Stimulated activated CD8-positive, alpha-beta memory T cell treated with anti-CD3 and anti-CD28 coated beads, Interleukin-7, amount 100 ng/mL, for 24 hours (primary cell): Measurements from ENCODE around the gene ZBTB20.
A peak's percentile ranks its signal among the peaks of the same experiment; 100 is the strongest.

Source experiments
- DNase-seq: peaks from one replicate; pipeline ENCODE4 v3.0.0-alpha.2; 2020; ENCODE audit warnings: low read depth

The ZBTB20 gene

GRCh38 chr3:114405202-114405990 is 741.7 kb downstream of the ZBTB20 start:
- no peak for DNase-seq

- DNase-seq: no peak
These were observed 742.5 kb downstream of the ZBTB20 start for GRCh38 chr3:114404590-114404989.

DNA sequence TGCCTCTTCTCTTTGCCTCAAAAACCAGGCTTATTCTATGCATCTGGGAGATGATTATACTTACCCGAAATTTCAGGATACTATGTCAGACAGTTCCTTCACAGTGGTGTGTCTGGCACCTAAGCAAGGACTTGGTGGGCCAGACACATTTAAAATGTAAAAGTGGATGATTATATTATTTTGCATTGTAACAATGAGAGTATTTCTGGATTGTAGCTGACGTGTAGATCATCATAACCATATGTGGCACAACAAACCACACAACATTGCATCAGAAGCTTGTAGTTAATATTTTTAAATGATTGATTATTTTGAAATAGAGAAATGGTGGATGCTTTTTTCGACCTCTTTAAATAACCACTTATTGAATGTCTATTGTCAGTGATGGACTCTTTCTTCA is 744.2 kb downstream of the ZBTB20 start:
- DNase-seq: no peak

DNA sequence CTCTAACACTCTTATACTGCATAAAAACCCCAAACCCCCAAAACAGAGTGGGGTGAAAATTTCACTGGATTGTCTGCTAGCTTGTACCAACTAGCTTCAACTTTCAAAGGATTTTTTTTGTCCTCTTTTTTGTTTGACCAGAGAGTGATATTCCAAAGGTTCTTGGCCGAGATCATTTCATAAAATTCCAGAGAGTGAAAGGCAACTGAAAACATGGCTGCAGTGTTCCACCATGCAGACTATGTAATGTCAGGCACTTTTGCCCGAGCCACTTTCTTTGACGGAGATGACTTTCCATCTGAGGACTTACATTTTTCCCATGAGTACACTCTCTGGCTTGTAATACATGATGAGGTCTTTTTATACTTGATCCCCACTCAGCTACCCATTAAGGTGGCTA is 745.7 kb downstream of the ZBTB20 start:
- DNase-seq: no peak

GRCh38 chr3:114400371-114400770 is 746.7 kb downstream of the ZBTB20 start:
- DNase-seq: no peak

DNA sequence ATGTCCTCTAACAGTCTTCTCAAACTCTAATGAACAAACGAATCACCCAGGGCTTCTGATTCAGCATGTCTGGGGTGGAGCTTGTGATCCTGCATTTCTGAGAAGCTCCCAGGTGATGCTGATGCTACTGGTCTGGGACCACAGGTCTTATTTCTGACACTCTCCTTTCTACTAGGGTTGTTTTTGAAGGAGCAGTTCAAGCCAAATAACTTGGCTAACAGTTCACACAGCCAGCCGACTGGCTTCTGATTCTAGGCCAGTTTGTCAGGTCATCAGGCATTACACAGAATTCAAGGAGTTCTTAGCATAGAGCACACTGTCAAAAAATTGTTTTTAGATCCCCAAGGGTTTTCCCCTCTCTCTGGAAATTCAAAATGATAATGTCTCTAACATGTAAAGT is 752.5 kb downstream of the ZBTB20 start:
- no peak for DNase-seq

GRCh38 chr3:114393367-114394072 is 753.6 kb downstream of the ZBTB20 start:
- no peak for DNase-seq

- no peak for DNase-seq
These were observed 754.3 kb downstream of the ZBTB20 start for GRCh38 chr3:114392831-114393230.

- no peak for DNase-seq
These were observed 757.9 kb downstream of the ZBTB20 start for GRCh38 chr3:114389156-114389555.

GRCh38 chr3:114384558-114384903 is 762.6 kb downstream of the ZBTB20 start:
- no peak for DNase-seq

DNA sequence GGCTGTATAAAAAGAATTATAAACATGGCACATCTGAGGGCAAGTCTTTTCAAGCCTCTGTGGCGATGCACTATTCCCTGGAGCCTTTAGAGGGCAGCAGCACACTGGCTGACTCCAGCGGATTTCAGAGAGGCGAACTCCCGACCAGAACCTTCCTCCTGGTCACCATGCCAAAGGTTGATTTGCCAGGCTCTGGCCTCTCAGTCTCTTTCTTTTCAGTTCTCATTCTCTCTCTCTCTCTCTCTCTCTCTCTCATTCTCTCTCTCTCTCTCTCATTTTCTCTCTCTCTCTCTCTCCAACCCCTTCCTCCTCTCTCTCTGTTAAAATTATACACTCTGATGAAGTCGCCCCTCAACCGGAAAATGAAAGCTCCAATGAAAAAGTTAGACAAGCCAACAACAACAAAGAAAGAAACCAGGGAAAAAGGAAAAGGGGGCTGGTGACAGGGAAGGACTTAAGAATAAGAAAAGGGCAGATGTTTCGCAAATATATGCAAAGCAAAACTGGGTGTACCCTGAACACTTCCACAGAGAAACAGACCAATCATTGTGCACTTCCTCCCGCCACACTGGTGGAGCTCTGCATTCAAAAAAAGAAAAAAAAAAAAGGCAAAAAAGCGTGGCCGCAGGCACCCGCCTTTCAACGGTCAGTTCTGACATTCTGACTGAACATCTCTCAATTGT is 763.1 kb downstream of the ZBTB20 start:
- peak; percentile 46 for DNase-seq

DNA sequence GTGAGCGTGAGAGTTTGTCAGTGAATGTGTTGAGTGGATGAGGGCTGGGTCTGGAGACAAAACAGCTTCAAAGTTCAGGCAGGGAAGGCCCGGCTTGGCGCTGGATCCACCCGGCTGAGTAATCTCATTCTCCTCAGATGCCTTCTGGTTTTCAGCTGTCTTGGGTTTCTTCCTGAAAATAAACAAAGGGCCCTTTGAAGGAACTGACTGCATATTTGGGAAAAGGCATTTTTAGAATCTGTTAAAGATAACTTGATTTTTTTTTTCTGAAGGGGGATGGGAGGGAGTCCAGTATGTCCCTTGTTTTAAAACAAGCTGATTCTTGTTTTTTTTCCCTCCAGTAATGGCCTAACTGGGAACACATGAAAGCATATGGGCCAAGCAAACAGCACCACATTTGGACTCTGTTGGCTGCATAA is 766.8 kb downstream of the ZBTB20 start:
- no peak for DNase-seq

- DNase-seq: no peak
These were observed 767.8 kb downstream of the ZBTB20 start for GRCh38 chr3:114379266-114379665.

- DNase-seq: no peak
These were observed 768.3 kb downstream of the ZBTB20 start for GRCh38 chr3:114378760-114379159.

DNA sequence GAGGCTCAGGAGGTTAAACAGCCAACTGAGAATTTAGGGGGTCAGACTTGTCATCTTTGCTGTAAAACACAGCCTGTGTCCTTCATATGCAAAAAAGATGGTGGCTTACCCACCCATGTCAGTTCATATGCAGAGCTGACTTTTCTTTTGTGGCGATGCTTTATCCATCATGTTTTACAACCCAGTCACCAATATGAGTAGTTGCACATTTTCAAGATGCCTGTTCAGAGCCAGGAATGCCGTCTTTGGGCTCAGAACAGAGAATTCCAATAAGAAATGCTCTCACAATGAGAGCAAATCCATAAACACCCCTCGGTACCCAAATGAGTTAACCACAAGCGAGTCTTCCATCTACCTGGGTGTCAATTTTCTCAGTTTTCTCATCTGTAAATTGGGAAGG is 769.7 kb downstream of the ZBTB20 start:
- DNase-seq: no peak

DNA sequence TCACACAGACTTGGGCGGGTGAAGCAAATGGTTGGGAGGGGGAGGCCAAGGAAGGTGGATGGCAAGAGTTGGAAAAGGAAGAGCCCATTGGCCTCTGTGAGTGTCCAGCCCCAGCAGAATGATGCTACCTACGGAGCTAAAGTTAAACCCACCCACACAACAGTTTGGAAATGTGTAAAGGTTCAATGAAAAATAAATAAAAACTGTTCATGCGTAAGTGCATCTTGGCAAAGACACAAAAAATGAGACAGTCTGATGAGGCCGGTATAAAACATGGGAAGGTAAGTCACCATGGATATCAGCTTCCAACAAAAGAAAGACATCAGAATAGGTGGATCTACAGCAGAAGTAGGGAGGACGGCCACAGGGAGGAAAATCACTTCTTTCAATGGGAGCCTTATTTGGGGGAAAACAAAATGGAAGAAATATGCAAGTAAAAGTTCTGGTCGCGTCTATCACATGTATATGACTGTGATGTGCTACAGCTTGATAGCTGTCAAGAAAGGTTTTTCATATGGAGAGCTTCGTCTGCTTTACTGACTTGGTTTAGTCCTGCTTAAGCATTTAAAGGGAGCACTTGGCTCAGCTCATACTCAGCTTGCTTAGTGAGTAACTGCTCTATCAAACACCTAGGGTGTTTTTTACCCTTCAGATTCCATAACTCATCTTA is 770.4 kb downstream of the ZBTB20 start:
- no peak for DNase-seq

DNA sequence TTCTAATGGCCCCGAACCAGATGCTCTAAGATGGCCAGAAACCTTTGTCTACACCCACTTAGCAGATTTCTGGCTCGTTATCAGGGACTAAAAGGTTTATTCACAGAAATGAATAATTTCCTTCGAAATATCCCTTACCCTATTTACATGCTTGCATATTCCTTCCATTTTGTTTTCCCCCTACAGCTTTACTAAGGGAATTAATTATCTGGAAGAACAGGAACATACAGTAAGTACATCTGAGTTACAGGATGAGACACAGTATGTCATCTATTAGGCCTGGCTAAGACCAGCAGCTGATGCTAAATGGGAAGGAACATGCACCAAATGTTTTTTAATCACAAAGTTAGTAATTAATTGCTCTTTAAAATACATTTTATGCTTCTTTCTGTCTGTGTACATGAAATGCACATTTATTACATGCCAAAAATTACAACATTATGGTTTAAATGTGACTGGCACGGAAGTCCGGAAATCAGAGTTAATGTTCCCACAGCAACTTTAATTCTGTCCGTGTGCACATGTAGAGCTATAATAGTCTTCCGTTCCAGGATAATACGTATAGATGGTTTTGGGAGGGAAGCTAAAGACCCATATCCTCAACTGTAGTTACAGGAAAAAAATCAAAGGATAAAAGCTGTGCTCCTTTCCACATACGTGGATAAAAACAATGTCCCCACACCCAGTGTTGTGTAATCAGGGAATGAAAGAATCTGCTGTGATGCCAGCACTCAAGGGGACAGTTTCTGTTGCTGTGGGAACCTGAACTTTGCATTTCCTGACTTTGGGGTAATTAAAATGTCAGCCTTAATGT is 771.3 kb downstream of the ZBTB20 start:
- DNase-seq: no peak

DNA sequence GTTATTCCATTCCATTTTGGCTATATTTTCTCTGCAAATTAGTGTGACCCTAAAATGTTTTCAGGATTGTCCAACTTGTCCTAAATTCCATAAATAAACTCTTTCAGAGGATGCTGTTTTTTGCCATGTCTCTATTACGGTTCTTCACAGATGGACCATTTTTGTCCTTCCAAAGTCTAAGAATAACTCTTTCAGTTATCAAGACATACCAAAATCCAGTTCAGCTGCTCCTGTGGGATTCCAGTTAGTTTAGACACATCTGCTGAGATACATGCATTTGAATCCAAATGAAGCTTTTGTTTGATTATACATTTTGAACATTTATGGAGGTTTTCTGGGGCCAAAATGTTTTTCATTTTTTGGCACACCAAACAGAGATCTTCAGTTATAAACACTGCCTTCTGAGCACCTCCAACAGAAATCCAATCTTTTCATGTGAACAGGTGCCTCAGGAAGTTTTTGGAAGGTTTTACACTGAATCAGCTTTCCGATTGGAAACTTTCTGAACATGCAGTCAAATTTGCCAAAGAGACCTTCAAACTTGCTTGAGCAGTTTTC is 772.6 kb downstream of the ZBTB20 start:
- DNase-seq: no peak

DNA sequence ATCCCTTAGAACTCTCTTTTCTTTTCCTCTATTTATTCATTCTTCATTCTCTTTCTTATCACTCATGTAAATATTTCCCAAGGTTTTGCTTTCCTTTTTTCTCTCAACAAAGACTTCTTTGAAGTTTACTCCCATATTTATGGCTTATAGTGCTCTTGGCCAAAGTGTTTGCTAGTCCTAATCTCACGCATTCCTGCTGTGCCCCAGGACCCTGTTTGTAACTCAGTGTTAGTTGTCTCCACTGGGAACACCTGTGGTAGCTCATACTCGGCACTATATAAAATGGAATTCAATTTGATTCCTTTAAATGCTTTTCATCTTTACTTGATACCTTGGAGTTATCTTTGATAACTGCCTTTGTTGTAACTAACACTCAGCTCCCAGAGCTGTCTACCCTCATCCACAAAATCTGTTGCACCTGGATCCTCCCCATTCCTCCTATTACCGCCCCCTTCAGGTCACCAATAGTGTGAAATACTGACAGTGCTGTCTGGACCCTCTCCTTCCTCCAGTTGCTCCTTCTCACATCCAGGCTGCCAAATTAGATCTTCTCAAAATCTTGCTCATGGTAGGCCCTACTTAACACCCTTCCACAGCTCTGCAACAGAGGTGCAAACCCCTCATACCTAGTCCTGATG is 776.4 kb downstream of the ZBTB20 start:
- DNase-seq: no peak

DNA sequence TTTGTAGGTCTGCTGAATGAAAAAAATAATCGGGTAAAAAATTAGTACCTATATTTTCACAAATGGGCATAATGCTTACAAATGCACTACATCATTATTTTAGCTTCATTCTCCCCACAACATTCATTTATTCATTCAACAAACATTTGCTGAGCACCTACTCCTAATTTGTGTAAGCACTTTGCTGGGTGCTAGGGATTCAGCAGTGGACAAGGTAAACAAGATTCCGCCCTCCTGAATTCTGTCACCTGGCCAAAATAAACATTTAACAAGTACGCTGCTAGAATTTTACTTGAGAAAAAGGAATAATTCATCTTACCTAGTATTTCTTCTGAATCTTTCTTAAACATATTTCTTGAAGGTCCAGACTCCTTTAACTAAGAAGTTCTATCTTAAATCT is 781.2 kb downstream of the ZBTB20 start:
- DNase-seq: no peak
